Prostate gland (tissue), 2 donors: ENCODE data around the gene RAPH1.

Experiments
- POLR2AphosphoS5 ChIP-seq: sonication (generic); formaldehyde crosslinking; IDR thresholded peaks from one replicate; pipeline ENCODE4 v1.6.1; 2017; ENCODE audit warnings: antibody characterized with exemption
- TF ChIP-seq, protein P1 (sequence below), 4 experiments: fragments of 200-600 bp in 2 of 4; fragments of 450-650 bp in 2 of 4; sonication (generic) in 2 of 4; IDR thresholded peaks; 1 replicate in 3 of 4; 2 replicates in 1 of 4; pipeline ENCODE4 v1.5.1; 2016 to 2019; ENCODE audit warnings: antibody characterized with exemption in 4 of 4, mild to moderate bottlenecking in 2 of 4, moderate library complexity in 2 of 4

- TF ChIP-seq, protein P1, sequence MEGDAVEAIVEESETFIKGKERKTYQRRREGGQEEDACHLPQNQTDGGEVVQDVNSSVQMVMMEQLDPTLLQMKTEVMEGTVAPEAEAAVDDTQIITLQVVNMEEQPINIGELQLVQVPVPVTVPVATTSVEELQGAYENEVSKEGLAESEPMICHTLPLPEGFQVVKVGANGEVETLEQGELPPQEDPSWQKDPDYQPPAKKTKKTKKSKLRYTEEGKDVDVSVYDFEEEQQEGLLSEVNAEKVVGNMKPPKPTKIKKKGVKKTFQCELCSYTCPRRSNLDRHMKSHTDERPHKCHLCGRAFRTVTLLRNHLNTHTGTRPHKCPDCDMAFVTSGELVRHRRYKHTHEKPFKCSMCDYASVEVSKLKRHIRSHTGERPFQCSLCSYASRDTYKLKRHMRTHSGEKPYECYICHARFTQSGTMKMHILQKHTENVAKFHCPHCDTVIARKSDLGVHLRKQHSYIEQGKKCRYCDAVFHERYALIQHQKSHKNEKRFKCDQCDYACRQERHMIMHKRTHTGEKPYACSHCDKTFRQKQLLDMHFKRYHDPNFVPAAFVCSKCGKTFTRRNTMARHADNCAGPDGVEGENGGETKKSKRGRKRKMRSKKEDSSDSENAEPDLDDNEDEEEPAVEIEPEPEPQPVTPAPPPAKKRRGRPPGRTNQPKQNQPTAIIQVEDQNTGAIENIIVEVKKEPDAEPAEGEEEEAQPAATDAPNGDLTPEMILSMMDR (IDR thresholded peaks at IDR 0.05) = no peak
- TF ChIP-seq POLR2AphosphoS5 = no peak
Observed at GRCh38 chr2:203412546-203413331, 122.4 kb downstream of the RAPH1 start.
